NCI-H128 (cell line): ENCODE data around the gene CTNNBL1.

Experiments
- DNase-seq: peaks from one replicate; lab custom pipeline; 2025; ENCODE audit not compliant: unreplicated experiment; lab: John Stamatoyannopoulos, UW

CTNNBL1 gene

DNA sequence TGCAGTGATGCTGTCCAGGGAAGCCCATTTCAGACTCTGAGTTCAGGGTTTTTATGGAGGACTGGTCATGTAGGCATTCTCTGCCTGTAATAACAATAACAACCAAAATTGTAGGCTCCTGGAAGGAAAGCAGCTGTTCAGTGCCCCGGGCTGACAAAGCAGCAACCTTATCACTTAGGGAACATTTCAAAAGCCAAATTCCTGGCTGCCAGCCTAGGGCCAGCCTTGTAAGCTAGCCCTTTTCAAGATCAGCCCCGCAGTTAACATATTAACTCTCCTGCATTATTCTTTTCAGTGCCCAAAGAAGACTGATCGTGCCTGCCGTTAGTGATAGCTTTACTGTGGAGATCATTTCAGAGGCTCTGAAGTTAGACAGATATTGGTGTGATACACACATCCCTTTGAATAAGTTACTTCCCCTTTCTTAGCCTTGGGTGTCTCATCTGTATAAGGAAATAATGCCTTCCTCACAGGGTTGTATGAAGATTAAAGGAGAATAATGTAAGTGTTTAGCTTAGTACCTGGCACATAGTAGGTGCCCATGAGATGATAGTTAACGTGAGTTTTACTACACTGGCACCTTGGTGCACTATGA, 44.1 kb downstream of the CTNNBL1 start:
- DNase-seq = no peak

DNA sequence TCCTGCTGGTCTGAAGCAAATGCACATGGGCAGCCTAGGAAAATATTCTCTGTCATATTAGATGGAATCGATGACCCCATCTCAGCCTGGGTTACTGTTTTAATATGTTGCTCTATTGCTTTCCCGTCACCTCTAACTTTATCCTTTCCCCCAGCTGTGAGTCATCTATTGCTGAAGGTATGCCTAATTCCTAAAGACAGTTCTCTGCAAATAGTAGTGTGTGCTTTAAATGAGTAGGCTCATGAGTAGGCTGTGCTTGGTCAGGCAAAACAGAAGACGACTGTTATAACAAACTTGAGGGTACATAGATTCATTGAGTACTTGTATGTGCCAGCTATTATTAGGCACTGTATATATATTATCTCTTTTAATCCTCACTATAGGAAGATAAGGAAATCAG, 47.2 kb downstream of the CTNNBL1 start:
- no peak for DNase-seq

GRCh38 chr20:37741570-37741969, 47.7 kb downstream of the CTNNBL1 start:
- DNase-seq = no peak

GRCh38 chr20:37742131-37742530, 48.3 kb downstream of the CTNNBL1 start:
- no peak for DNase-seq

GRCh38 chr20:37744347-37744746, 50.5 kb downstream of the CTNNBL1 start:
- DNase-seq = no peak

GRCh38 chr20:37745553-37745952, 51.7 kb downstream of the CTNNBL1 start:
- DNase-seq = no peak

DNA sequence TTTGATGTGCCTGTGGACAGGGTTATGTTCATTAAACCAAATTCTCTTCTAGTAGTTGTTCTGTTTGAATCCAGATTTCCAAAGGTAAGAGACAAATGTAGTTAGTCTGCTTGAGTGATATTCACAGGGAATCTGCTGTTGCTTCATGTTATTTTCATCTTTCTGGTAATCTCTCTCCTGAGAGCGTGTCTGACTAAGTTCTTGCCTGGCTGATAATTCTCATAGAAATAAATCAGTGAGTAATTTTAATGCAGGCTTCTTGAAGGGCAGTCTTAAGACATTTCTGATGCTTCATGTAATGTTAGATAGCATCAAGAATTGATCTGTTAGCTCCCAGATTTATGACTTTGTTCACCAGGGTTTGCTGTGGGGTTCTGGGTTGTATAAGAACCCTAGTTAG, 54.2 kb downstream of the CTNNBL1 start:
- DNase-seq = no peak

- no peak for DNase-seq
These were observed 55.4 kb downstream of the CTNNBL1 start for GRCh38 chr20:37749218-37749617.

- DNase-seq = no peak
These were observed 56.0 kb downstream of the CTNNBL1 start for GRCh38 chr20:37749620-37750403.

DNA sequence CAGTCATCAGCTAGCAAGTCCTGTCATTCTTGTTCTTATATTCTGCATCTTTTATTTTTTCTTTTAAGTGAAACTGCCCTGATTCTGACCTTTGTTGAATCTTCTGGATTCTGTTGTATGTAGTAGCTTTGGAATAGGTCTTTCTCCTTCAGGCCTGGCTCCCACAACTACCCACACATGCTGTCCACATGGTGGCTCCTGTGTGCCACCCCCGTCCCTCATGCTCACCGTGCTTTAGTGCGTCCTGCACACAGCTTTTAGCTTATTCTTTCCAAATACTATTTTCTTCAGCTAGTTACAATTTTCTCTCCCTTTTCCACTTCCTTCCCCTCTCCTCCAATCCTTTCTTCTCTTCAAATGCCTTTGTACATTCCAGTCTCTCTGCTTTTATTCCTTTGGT, 61.8 kb downstream of the CTNNBL1 start:
- no peak for DNase-seq

DNA sequence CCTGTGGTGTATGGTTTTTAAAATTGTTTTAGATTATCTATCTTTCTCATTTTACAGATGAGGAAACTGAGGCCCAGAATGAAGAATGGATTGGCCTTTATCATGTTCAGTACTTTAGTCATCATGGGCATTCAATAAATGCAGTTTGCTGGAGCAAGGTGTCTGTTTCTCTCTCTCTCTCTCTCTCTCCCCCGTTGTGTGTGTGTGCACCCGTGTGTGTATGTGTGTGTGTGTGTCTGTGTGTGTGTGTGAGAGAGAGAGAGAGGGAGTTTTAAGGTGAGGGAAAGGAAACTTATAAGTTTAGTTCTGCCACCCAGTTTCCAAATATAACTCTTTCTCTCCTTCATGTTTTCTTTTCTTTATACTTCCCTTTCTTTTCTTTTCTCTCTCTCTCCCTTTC, 62.4 kb downstream of the CTNNBL1 start:
- DNase-seq = no peak

GRCh38 chr20:37757550-37757949, 63.7 kb downstream of the CTNNBL1 start:
- DNase-seq = no peak

DNA sequence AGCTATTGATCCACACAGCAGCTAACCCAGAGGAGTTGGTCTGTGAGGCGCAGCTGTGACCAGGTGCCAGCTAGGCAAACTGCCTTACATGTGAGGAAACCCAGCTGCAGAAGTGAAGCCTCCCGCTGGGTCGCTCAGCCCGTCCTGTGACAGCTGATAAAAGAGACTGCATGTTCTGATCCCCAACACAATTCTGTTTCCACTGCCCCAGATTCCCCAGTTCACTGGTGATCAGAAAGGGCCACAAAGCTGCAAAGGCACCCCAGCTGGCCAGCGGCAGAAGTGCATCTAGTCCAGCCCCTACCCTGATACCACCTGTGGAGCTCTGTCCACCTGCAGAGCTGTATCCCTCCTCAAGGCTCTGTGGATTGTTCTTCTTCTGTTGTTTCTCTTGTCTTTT, 64.5 kb downstream of the CTNNBL1 start:
- DNase-seq = no peak

GRCh38 chr20:37759052-37759553, 65.3 kb downstream of the CTNNBL1 start:
- DNase-seq = no peak

DNA sequence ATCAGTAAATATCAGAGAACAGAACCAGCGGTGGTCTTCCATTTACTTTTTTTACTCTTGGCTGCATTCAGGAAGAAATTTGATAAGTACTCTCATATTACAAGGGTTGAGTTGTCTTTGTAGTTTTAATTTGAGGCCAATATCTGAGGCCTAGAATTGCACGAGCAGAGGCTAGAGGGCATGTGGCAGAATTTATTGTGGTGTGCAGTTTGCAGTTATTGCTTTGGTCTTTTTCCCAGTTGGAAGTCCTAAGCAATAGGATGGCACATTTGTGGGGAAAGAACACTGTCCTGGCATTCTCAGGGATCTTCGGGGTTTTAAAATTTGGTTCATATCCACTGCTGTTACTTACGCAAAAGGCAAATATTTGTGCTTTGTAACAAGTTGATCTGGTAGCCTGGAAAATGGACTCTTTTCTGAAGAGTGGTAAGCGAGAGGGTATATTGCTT, 66.0 kb downstream of the CTNNBL1 start:
- DNase-seq = no peak

DNA sequence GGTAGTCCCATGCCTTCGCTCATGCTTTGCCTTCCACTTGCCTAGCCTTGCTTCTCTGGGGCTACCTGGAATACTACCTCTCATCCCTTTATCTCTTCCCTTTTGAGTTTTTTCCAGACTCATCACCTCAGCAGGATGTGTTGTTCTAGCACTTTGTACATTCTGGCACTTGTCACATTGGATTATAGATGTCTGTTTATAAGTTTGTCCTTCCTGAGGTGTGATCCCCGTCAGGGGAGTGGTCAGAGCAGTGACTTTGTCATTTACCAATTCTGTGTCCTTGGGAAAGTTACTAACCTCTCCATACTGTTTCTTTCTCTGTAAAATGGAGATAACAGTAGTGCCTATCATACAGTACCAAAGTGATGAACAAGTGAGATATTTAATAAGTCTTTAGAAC, 66.5 kb downstream of the CTNNBL1 start:
- no peak for DNase-seq

- DNase-seq = no peak
These were observed 69.1 kb downstream of the CTNNBL1 start for GRCh38 chr20:37762716-37763485.

- DNase-seq = no peak
These were observed 70.6 kb downstream of the CTNNBL1 start for GRCh38 chr20:37764333-37764935.

DNA sequence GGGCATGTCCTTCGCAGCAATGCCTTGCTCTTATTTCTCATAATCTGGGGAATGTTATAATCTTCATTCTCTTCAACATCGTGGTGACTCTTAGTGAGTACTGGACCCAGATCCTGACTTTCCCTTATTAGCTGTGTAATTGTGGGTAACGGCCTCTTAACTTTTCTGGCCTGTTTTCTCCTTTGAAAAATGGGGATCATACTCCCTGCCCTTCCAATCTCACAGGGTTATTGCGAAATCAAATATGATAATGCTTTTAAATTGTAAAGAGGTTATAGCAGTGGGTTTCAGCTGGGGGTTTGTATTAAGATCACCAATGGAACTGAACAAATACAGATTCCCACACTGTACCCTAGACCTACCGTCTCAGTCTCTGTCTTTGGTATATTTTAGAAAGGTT, 77.1 kb downstream of the CTNNBL1 start:
- no peak for DNase-seq

GRCh38 chr20:37773291-37773826, 79.5 kb downstream of the CTNNBL1 start:
- DNase-seq = no peak

GRCh38 chr20:37774156-37774555, 80.3 kb downstream of the CTNNBL1 start:
- no peak for DNase-seq
